ENCODE measurements around the gene KLC1. TPM values are rescaled to one million over a fixed set of nuclear protein-coding genes. Genes with fewer than 3 reads are reported as not detected.

KLC1 gene
- total RNA-seq, 1 donor from 2014 or later: 211 TPM

GRCh38 chr14:103698380-103699260, 69.6 kb downstream of the KLC1 start:
- Mint-ChIP-seq H3K27me3 (ENCODE audit: unreplicated experiment) (no peaks in the 10 kb centered on the region), H3K4me3 (ENCODE audit: unreplicated experiment) (no peak overlapping the region), H3K4me1 (ENCODE audit: unreplicated experiment) (peaks cover 23% of the 10 kb centered on the region), H3K9me3 (ENCODE audit: unreplicated experiment) (no peaks in the 10 kb centered on the region), H3K36me3 (ENCODE audit: unreplicated experiment) (peaks cover 29% of the 10 kb centered on the region), H3K27ac (ENCODE audit: unreplicated experiment) (no peak overlapping the region)
- DNase-seq (ENCODE audit: extremely low spot score, unreplicated experiment): no peak
- no peak for TF ChIP-seq CTCF (IDR thresholded peaks at IDR 0.05)

GRCh38 chr14:103699261-103699661, 70.2 kb downstream of the KLC1 start:
- peak; percentile 78 for DNase-seq (ENCODE audit: extremely low spot score, unreplicated experiment)
- H3K36me3 Mint-ChIP-seq (ENCODE audit: unreplicated experiment): peaks cover 24% of the 10 kb centered on the region
- TF ChIP-seq CTCF (IDR thresholded peaks at IDR 0.05): no peak
- no peaks in the 10 kb centered on the region for H3K9me3 Mint-ChIP-seq (ENCODE audit: unreplicated experiment)
- H3K4me1 Mint-ChIP-seq (ENCODE audit: unreplicated experiment): peaks cover 23% of the 10 kb centered on the region
- H3K4me3 Mint-ChIP-seq (ENCODE audit: unreplicated experiment): no peak overlapping the region
- no peak overlapping the region for H3K27ac Mint-ChIP-seq (ENCODE audit: unreplicated experiment)
- no peaks in the 10 kb centered on the region for H3K27me3 Mint-ChIP-seq (ENCODE audit: unreplicated experiment)

- H3K36me3 Mint-ChIP-seq (ENCODE audit: unreplicated experiment): peaks cover 29% of the 10 kb centered on the region
- no peak overlapping the region for H3K27ac Mint-ChIP-seq (ENCODE audit: unreplicated experiment)
- no peak for TF ChIP-seq CTCF (IDR thresholded peaks at IDR 0.05)
- no peaks in the 10 kb centered on the region for H3K27me3 Mint-ChIP-seq (ENCODE audit: unreplicated experiment)
- H3K4me3 Mint-ChIP-seq (ENCODE audit: unreplicated experiment): no peak overlapping the region
- no peaks in the 10 kb centered on the region for H3K9me3 Mint-ChIP-seq (ENCODE audit: unreplicated experiment)
- DNase-seq (ENCODE audit: extremely low spot score, unreplicated experiment): no peak
- H3K4me1 Mint-ChIP-seq (ENCODE audit: unreplicated experiment): peaks cover 23% of the 10 kb centered on the region
Observed at GRCh38 chr14:103699901-103700752, 71.1 kb downstream of the KLC1 start.

GRCh38 chr14:103700753-103701490, 71.9 kb downstream of the KLC1 start:
- H3K4me3 Mint-ChIP-seq (ENCODE audit: unreplicated experiment): no peak overlapping the region
- H3K27me3 Mint-ChIP-seq (ENCODE audit: unreplicated experiment): no peaks in the 10 kb centered on the region
- H3K36me3 Mint-ChIP-seq (ENCODE audit: unreplicated experiment): peaks cover 30% of the 10 kb centered on the region
- H3K9me3 Mint-ChIP-seq (ENCODE audit: unreplicated experiment): no peaks in the 10 kb centered on the region
- no peak overlapping the region for H3K27ac Mint-ChIP-seq (ENCODE audit: unreplicated experiment)
- DNase-seq (ENCODE audit: extremely low spot score, unreplicated experiment): no peak
- TF ChIP-seq CTCF (IDR thresholded peaks at IDR 0.05): no peak
- peaks cover 16% of the 10 kb centered on the region for H3K4me1 Mint-ChIP-seq (ENCODE audit: unreplicated experiment)
